Measurements from ENCODE around the gene SMAD4.

GRCh38 chr18:51108330-51108729 lies 78.3 kb downstream of the SMAD4 start:
- no peak for TF ChIP-seq CTCF (conservative IDR thresholded peaks at IDR 0.05; ENCODE audit: low read length)
- TF ChIP-seq EZH2phosphoT487 (IDR thresholded peaks at IDR 0.05; ENCODE audit: borderline replicate concordance) = no peak
